ENCODE measurements around the gene PGF.

PGF gene

GRCh38 chr14:74946659-74947281, 8.6 kb downstream of the PGF start:
- Histone ChIP-seq H3K4me1 (ENCODE audit: control insufficient read depth, insufficient read depth, low read length) (peaks cover 6% of the 10 kb centered on the region), H3K9me3 (ENCODE audit: control insufficient read depth, low read length) (no peaks in the 10 kb centered on the region), H3K27me3 (replicated peaks; ENCODE audit: control insufficient read depth, insufficient read depth, low read length) (no peaks in the 10 kb centered on the region), H3K4me3 (ENCODE audit: low read length) (no peak overlapping the region), H3K9ac (ENCODE audit: low read length) (peak overlapping the region; percentile 1), H3K36me3 (ENCODE audit: control insufficient read depth, insufficient read depth, low read length, severe bottlenecking) (no peaks in the 10 kb centered on the region)
- no peak for DNase-seq (ENCODE audit: low read depth)

DNA sequence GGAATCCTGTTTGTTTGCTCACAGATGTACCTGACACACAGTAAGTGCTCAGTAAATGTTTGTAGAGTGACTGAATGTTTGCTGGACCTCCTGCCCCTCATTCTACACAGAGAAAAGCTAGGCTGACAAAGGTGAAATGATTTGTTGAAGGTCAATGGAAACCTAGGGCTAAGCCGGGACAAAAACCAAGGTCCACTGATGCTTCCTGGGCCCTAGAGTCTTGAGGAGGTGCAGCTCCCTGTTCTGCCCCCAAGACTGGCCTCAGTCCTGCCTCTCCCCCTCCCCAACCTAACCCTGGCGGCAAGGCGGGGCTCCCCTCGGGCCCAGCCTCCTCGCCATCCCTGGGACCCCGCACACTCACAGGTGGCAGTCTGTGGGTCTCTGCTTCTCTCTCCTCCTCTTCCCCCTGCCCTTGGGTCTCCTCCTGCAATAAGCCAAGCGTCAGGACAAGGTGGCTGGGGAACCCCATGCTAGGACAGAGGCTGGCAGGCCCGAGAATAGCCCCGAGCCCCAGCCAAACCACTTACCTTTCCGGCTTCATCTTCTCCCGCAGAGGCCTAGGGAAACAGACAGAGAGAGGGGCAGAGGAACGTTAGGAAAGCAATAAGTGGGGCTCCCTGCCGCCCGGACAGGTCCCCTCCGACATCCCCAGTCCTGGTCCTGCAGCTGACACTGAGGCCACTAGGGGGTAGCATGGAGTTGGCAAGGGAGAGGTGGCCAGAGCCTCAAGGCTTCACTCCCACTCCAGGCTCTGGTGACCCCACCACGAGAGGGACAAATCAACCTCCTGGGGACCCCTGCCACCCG, 9.3 kb downstream of the PGF start:
- Histone ChIP-seq H3K9ac (ENCODE audit: low read length) (peak overlapping the region; percentile 1), H3K9me3 (ENCODE audit: control insufficient read depth, low read length) (no peaks in the 10 kb centered on the region), H3K4me3 (ENCODE audit: low read length) (no peak overlapping the region), H3K27me3 (replicated peaks; ENCODE audit: control insufficient read depth, insufficient read depth, low read length) (no peaks in the 10 kb centered on the region), H3K36me3 (ENCODE audit: control insufficient read depth, insufficient read depth, low read length, severe bottlenecking) (no peaks in the 10 kb centered on the region), H3K4me1 (ENCODE audit: control insufficient read depth, insufficient read depth, low read length) (peaks cover 13% of the 10 kb centered on the region)
- DNase-seq (ENCODE audit: low read depth), result peak; percentile 90

DNA sequence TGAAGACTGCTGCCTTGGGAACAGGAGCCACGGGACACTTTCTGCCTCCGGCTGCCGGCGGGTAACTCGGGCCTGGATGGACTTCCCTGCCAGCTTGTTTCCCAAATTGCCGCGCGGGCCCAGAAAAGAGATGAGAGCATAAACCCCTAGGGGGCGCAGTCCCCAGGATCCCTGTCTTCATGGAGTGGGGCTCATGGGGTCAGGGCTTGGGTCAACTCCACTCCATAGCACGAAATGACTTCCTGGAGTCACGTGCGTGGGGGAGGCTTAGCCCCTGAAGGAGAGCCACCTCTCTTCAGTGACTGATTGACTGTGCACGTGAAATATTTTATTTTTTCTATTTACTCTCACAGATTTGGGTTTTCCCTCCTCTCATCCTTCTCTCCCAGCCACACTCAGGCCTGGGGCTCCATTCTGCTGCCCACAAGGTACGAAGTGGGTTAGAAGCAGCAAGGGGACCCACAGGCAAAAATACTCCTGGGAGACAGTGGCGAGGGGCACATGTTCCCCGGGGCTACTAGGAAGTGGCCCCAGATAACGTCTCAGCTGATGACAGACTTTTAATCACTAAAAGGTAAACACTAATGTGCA, 10.0 kb downstream of the PGF start:
- Histone ChIP-seq H3K27me3 (replicated peaks; ENCODE audit: control insufficient read depth, insufficient read depth, low read length) (no peaks in the 10 kb centered on the region), H3K4me1 (ENCODE audit: control insufficient read depth, insufficient read depth, low read length) (peaks cover 18% of the 10 kb centered on the region), H3K9me3 (ENCODE audit: control insufficient read depth, low read length) (no peaks in the 10 kb centered on the region), H3K36me3 (ENCODE audit: control insufficient read depth, insufficient read depth, low read length, severe bottlenecking) (no peaks in the 10 kb centered on the region), H3K9ac (ENCODE audit: low read length) (no peak overlapping the region), H3K4me3 (ENCODE audit: low read length) (no peak overlapping the region)
- peak; percentile 54 for DNase-seq (ENCODE audit: low read depth)

DNA sequence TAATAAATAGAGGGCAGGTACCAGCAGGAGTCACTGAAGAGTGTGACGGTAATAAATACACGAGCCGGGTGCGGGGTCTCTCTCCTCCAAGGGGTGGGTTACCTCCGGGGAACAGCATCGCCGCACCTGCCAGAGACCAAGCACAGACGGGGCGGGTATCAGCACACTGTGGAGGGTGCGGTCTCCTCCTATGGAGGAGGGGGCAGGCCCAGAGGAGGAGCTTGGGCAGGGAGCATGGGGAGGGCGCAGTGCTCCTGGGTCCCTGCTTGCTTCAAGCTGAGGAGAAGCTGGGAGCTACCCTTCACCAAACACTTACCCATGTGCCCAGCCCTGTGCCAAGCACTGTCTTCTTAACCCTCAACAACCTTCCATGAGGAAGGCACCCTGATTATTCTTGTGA, 12.8 kb downstream of the PGF start:
- no peak overlapping the region for H3K9ac ChIP-seq (ENCODE audit: low read length)
- H3K36me3 ChIP-seq (ENCODE audit: control insufficient read depth, insufficient read depth, low read length, severe bottlenecking), result no peaks in the 10 kb centered on the region
- DNase-seq (ENCODE audit: low read depth), result no peak
- H3K4me3 ChIP-seq (ENCODE audit: low read length), result no peak overlapping the region
- H3K9me3 ChIP-seq (ENCODE audit: control insufficient read depth, low read length), result no peaks in the 10 kb centered on the region
- H3K4me1 ChIP-seq (ENCODE audit: control insufficient read depth, insufficient read depth, low read length), result peaks cover 33% of the 10 kb centered on the region
- no peaks in the 10 kb centered on the region for H3K27me3 ChIP-seq (replicated peaks; ENCODE audit: control insufficient read depth, insufficient read depth, low read length)

- DNase-seq (ENCODE audit: low read depth), result no peak
- Histone ChIP-seq H3K4me1 (ENCODE audit: control insufficient read depth, insufficient read depth, low read length) (peaks cover 33% of the 10 kb centered on the region), H3K27me3 (replicated peaks; ENCODE audit: control insufficient read depth, insufficient read depth, low read length) (no peaks in the 10 kb centered on the region), H3K9me3 (ENCODE audit: control insufficient read depth, low read length) (no peaks in the 10 kb centered on the region), H3K9ac (ENCODE audit: low read length) (peak overlapping the region; percentile 8), H3K4me3 (ENCODE audit: low read length) (no peak overlapping the region), H3K36me3 (ENCODE audit: control insufficient read depth, insufficient read depth, low read length, severe bottlenecking) (no peaks in the 10 kb centered on the region)
These were observed 13.2 kb downstream of the PGF start for GRCh38 chr14:74942181-74942580.

GRCh38 chr14:74941676-74942097, 13.7 kb downstream of the PGF start:
- peak; percentile 57 for DNase-seq (ENCODE audit: low read depth)
- Histone ChIP-seq H3K9ac (ENCODE audit: low read length) (peak overlapping the region; percentile 8), H3K4me3 (ENCODE audit: low read length) (no peak overlapping the region), H3K27me3 (replicated peaks; ENCODE audit: control insufficient read depth, insufficient read depth, low read length) (no peaks in the 10 kb centered on the region), H3K9me3 (ENCODE audit: control insufficient read depth, low read length) (no peaks in the 10 kb centered on the region), H3K36me3 (ENCODE audit: control insufficient read depth, insufficient read depth, low read length, severe bottlenecking) (no peaks in the 10 kb centered on the region), H3K4me1 (ENCODE audit: control insufficient read depth, insufficient read depth, low read length) (peaks cover 33% of the 10 kb centered on the region)

DNA sequence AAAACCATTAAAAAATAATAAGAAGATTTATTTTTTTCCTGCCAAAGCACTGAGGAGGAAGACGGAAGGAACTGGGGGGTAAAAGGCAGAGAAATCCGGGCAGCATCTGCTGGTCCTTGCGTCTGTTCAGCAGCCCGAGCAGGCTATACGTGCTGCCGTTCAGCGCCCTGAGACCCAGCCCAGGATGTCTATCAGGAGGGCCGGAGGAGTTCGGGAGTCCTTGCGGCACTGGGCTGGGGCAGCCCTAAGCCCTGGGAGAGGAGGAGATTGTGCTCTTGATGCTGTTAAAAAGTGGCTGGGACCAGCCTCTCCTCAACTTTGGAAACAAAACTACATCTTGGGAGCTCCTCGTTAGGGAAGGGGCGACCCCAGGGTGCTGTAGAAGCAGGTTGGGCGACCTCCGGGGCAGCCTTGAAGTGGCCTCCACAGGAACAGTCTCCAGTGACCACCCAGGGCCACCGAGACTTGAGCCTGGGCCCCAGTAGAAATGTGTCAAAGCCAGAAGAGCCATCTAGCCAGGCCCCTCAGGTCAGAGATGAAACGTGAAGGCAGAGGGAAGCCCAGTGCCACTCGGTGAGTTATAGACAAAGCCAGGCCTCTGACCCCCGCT, 14.3 kb downstream of the PGF start:
- no peak for DNase-seq (ENCODE audit: low read depth)
- Histone ChIP-seq H3K9me3 (ENCODE audit: control insufficient read depth, low read length) (no peaks in the 10 kb centered on the region), H3K4me1 (ENCODE audit: control insufficient read depth, insufficient read depth, low read length) (peaks cover 33% of the 10 kb centered on the region), H3K4me3 (ENCODE audit: low read length) (no peak overlapping the region), H3K9ac (ENCODE audit: low read length) (peak overlapping the region; percentile 8), H3K36me3 (ENCODE audit: control insufficient read depth, insufficient read depth, low read length, severe bottlenecking) (no peaks in the 10 kb centered on the region), H3K27me3 (replicated peaks; ENCODE audit: control insufficient read depth, insufficient read depth, low read length) (no peaks in the 10 kb centered on the region)

DNA sequence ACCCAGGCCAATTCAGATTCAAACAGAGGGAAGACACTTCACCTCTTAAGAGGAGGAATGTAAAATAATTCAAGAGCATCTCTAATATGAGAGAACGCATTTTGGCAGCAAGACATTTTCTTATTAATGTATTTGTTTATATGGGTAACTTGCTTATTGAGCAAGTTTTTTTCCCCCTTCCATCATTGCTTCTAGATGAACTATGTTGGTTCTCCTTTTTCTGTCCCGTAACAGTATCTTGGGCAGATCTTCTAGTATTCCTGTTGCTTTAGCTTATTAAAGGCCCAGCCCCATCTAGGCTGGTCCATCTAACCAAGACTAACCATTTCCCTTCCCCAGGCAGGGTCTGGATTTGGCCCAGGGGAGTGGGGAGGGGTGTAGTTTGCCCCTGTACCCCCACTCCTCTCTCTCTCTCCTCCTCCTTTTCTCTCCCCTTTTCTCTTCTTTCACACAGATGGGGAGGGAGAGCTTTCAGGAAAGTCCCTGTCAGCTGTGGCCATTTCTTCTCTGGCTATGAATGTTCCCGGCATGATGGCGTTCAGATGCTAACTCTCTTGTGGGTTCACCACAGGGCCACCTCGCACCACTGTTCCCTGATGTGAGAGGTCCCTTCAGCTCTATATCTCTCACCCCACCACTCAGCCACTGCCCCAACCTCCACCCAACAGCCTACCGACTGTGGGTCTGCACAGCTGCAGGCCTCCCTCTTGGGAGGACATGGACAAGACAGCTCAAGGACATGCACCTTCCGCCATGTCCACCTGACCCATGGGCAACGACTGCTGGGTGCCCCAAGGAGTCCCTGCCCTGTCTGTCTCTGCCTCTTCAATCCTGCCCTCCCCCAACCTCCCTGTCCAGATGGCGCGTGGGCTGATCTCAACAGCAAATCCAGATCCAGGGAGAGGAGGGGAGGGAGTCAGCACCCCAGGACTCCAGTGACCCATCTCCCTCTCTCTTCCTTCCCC, 16.6 kb downstream of the PGF start:
- DNase-seq (ENCODE audit: low read depth), result no peak
- Histone ChIP-seq H3K9me3 (ENCODE audit: control insufficient read depth, low read length) (no peaks in the 10 kb centered on the region), H3K27me3 (replicated peaks; ENCODE audit: control insufficient read depth, insufficient read depth, low read length) (no peaks in the 10 kb centered on the region), H3K4me1 (ENCODE audit: control insufficient read depth, insufficient read depth, low read length) (peaks cover 42% of the 10 kb centered on the region), H3K36me3 (ENCODE audit: control insufficient read depth, insufficient read depth, low read length, severe bottlenecking) (no peaks in the 10 kb centered on the region), H3K9ac (ENCODE audit: low read length) (peak overlapping the region; percentile 42), H3K4me3 (ENCODE audit: low read length) (no peak overlapping the region)

DNA sequence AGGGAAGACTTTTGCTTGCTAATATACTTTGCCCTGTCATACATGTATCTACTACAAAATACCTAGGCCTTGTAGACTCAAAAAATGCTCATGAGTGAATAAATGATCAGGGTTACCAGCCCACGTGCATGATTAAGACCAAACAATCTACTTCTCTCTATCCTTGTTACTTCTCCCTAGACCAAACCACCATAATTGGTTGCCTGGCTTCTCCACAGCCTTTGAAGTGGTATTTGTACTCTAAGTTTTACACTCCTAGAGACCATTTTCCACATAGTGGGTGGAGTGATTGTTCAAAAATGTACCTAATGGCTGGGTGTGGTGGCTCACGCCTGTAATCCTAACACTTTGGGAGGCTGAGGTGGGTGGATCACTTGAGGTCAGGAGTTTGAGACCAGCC, 18.2 kb downstream of the PGF start:
- no peaks in the 10 kb centered on the region for H3K36me3 ChIP-seq (ENCODE audit: control insufficient read depth, insufficient read depth, low read length, severe bottlenecking)
- no peaks in the 10 kb centered on the region for H3K9me3 ChIP-seq (ENCODE audit: control insufficient read depth, low read length)
- H3K27me3 ChIP-seq (replicated peaks; ENCODE audit: control insufficient read depth, insufficient read depth, low read length), result no peaks in the 10 kb centered on the region
- no peak overlapping the region for H3K9ac ChIP-seq (ENCODE audit: low read length)
- no peak overlapping the region for H3K4me3 ChIP-seq (ENCODE audit: low read length)
- no peak for DNase-seq (ENCODE audit: low read depth)
- H3K4me1 ChIP-seq (ENCODE audit: control insufficient read depth, insufficient read depth, low read length), result peaks cover 51% of the 10 kb centered on the region

- Histone ChIP-seq H3K27me3 (replicated peaks; ENCODE audit: control insufficient read depth, insufficient read depth, low read length) (no peaks in the 10 kb centered on the region), H3K9ac (ENCODE audit: low read length) (no peak overlapping the region), H3K4me3 (ENCODE audit: low read length) (no peak overlapping the region), H3K9me3 (ENCODE audit: control insufficient read depth, low read length) (no peaks in the 10 kb centered on the region), H3K36me3 (ENCODE audit: control insufficient read depth, insufficient read depth, low read length, severe bottlenecking) (no peaks in the 10 kb centered on the region), H3K4me1 (ENCODE audit: control insufficient read depth, insufficient read depth, low read length) (peaks cover 48% of the 10 kb centered on the region)
- DNase-seq (ENCODE audit: low read depth), result no peak
These were observed 18.7 kb downstream of the PGF start for GRCh38 chr14:74936731-74937130.
